SK-N-MC (cell line): ENCODE results near the gene CRY2.

Experiments
- EZH2 ChIP-seq: fragments of 200-600 bp; sonication (generic); IDR thresholded peaks from one replicate; pipeline ENCODE4 v1.6.1; 2017; ENCODE audit warnings: antibody characterized with exemption
- FOXP2 ChIP-seq: optimal IDR thresholded peaks from 2 replicates; pipeline ENCODE3; 2011; ENCODE audit warnings: mild to moderate bottlenecking, moderate library complexity; ENCODE audit not compliant: insufficient read depth; ENCODE audit errors: extremely low read length, control extremely low read depth

- TF ChIP-seq EZH2 (no peak), FOXP2 (no peak)
These were observed 43.1 kb upstream of the CRY2 start for GRCh38 chr11:45803971-45804760.
